GM12874 (cell line): Measurements from ENCODE around the gene TRIM66.

ENCODE experiments used
- CTCF ChIP-seq: IDR thresholded peaks from 2 replicates; pipeline ENCODE4 v1.5.1; 2011; ENCODE audit warnings: low read depth, mild to moderate bottlenecking, control low read depth, low read length, moderate library complexity; ENCODE audit not compliant: insufficient read depth

TRIM66 gene

GRCh38 chr11:8711895-8712442, 29.5 kb upstream of the TRIM66 start:
- no peak for TF ChIP-seq CTCF

DNA sequence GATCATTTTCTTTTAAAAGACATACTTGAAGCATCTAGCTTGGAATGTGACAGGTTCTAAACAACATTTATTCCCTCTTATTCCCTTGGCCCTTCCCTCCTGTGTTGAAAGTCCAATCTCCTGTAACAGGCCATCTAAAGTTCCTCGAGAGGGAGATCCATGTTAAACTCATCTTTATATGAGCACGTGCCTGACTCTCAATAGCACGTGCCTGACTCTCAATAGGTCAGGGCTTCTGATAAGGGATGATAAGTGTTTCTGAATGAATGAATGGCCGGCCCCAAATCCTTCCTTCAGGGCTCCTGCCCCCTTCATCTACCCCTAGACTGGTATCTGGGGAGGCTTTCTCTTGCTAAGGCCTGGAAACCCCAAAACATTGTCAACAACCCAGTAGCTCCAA, 27.3 kb upstream of the TRIM66 start:
- TF ChIP-seq CTCF, result no peak

- no peak for TF ChIP-seq CTCF
These were observed 26.7 kb upstream of the TRIM66 start for GRCh38 chr11:8709002-8709672.

DNA sequence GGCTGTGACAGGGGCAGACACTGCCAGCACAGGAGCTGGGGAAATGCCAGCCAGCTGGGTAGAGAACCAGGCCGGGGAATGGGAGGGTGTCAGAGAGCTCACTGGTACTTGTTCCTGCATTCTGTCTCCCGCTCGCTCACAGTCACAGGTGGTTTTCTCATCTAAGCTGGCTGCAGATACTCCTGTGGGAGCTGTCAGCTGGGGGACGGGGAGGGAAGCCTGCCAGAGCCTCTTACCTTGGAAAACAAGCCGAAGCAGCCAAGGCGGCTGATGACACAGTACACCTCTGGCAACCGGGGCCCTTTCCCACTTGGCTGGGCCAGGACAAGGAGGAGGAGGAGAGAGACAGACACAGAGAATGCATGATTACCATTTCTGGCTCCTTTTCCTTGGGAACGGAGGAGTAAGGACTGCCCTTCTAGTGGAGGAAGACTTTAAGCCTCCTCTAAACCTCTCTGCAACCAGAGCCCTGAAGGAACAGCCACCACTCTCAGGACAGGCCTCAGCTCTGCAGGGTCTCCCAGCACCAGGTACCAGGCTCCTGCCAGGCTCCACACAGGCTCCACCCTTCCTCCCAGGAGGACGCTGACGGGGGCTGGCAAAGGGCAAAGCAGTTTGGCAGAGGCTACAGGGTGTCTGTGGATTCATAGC, 25.2 kb upstream of the TRIM66 start:
- no peak for TF ChIP-seq CTCF

- no peak for TF ChIP-seq CTCF
These were observed 24.4 kb upstream of the TRIM66 start for GRCh38 chr11:8706673-8707432.

DNA sequence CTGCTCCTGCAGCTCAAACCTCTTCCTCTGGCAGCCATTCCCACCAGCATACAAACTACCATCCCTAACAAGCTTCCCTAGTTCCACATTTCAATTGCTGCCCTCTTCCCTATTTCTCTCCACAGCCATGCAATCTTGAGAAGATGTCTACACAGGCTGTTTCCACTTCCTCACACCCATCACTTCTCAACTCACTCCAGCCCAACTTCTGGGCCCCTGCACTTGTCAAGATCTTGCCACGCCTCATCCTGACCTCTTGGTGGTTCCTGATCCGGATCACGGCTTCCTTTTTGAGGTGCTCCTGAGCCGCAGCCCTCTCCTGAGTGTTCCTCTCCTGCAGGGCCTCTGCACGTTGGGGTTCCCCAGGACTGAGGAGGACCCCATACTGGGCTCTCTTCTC, 22.7 kb upstream of the TRIM66 start:
- no peak for TF ChIP-seq CTCF

- TF ChIP-seq CTCF, result no peak
These were observed 21.7 kb upstream of the TRIM66 start for GRCh38 chr11:8704136-8704535.
